ENCODE data around the gene ZNF429.

GRCh38 chr19:21532904-21533303 is 27.5 kb downstream of the ZNF429 start:
- TF ChIP-seq EP300 (IDR thresholded peaks at IDR 0.05) = no peak
- TF ChIP-seq, protein P1, sequence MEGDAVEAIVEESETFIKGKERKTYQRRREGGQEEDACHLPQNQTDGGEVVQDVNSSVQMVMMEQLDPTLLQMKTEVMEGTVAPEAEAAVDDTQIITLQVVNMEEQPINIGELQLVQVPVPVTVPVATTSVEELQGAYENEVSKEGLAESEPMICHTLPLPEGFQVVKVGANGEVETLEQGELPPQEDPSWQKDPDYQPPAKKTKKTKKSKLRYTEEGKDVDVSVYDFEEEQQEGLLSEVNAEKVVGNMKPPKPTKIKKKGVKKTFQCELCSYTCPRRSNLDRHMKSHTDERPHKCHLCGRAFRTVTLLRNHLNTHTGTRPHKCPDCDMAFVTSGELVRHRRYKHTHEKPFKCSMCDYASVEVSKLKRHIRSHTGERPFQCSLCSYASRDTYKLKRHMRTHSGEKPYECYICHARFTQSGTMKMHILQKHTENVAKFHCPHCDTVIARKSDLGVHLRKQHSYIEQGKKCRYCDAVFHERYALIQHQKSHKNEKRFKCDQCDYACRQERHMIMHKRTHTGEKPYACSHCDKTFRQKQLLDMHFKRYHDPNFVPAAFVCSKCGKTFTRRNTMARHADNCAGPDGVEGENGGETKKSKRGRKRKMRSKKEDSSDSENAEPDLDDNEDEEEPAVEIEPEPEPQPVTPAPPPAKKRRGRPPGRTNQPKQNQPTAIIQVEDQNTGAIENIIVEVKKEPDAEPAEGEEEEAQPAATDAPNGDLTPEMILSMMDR (IDR thresholded peaks at IDR 0.05) = no peak
- TF ChIP-seq POLR2AphosphoS5 (IDR thresholded peaks at IDR 0.05) = no peak
- TF ChIP-seq POLR2A (IDR thresholded peaks at IDR 0.05) = no peak
